ENCODE results near the gene NRSN2. TPM values are rescaled to one million over a fixed set of nuclear protein-coding genes. Genes with fewer than 3 reads are reported as not detected.
"Not testable (repeated sequence)": the region's sequence is repeated elsewhere in the genome, so short reads cannot be mapped to it uniquely, and the experiment has no call there.

Gene NRSN2
- total RNA-seq, 1 experiment from 2014 or later: 24.3 TPM

DNA sequence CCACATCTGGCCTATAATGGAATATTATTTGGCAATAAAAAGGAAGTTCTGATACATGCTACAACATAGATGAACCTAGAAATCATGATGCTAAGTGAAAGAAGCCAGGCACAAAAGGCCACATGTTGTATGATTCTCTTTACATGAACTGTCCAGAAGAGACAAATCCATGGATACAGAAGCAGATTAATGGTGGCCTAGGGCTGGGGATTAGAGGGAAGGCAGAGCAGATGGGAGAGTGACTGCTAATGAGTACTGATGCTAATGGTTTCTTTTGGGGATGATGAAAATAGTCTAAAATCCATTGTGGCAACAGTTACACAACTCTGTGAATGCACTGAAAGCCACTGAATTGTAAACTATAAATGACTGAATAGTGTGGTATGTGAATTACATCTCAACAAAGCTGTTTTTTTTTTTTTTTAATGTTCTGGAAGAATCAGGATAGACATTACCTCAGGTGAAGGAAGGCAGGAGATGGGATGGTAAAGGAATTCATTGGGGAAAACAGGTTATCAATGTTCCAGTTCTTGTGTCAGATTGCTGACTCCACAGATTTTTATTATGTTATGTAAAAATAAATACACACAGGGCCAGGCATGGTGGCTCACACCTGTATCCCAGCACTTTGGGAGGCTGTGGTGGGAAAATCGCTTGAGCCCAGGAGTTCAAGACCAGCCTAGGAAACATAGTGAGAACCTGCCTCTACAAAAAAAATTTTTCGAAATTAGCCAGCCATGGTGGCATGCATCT, 30.4 kb upstream of the NRSN2 start:
- no peaks in the 10 kb centered on the region for H3K9me3 ChIP-seq
- H3K36me3 ChIP-seq: no peaks in the 10 kb centered on the region
- H3K4me3 ChIP-seq: no peak overlapping the region
- no peaks in the 10 kb centered on the region for H3K27me3 ChIP-seq
- DNase-seq: no peak

GRCh38 chr20:324177-325044, 22.5 kb upstream of the NRSN2 start:
- H3K9me3 ChIP-seq: no peaks in the 10 kb centered on the region
- no peaks in the 10 kb centered on the region for H3K27me3 ChIP-seq
- H3K36me3 ChIP-seq: peaks cover 5% of the 10 kb centered on the region
- peak overlapping the region; percentile 57 for H3K4me3 ChIP-seq
- DNase-seq: peak; percentile 91

DNA sequence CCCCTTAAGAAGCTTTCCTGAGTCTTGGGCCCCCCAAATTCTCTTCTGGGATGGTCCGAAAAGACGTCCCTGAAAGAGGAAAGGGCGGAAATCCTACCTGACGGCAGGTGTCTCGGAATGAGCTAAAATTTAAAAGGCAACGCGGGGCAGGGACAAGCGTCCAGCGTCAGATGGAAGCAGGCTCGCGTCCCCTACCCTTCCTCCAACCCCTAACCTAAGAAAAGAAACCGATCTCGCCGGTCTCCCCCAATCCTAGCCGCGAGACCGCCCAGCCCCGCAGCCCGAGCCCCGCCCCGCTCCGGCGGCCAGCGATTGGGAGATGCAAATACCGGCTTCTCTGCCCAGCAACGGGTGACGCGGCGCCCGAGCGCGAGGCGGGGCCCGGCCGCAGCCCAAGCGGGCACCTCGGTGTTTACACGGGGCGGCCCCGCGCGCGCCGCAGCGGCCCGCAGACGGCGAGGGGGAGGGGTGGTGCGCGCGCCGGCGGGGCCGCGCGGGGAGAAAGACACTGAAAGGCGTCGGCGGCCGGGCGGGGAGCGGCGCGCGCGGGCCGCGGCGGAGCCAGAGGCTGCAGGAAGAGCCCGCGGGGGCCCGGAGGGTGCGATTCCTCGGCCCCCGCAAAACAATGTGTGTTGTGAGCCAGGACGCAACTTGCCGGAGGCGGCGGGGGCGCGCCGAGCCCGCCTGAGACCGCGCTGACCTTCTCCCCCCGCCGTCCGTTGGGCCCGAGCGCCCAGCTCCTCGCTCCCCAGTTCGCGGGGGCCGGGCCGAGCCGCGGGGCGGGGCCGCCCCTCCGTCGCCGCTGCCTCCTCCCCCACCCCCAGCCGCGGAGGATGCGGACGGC, 21.6 kb upstream of the NRSN2 start, which contains the start of gene SOX12:
Gene SOX12 (plus strand): TSS at position 508 of the 844 bp plus-strand sequence. CDS start 373 bp downstream, outside the sequence.
- Histone ChIP-seq H3K9me3 (no peaks in the 10 kb centered on the region), H3K4me3 (peak within 1 kb of the TSS; percentile 70), H3K36me3 (peaks cover 6% of the 10 kb centered on the region), H3K27me3 (no peaks in the 10 kb centered on the region)
- peak; percentile 94 for DNase-seq

GRCh38 chr20:325889-326644, 20.8 kb upstream of the NRSN2 start:
- Histone ChIP-seq H3K27me3 (no peaks in the 10 kb centered on the region), H3K36me3 (peaks cover 8% of the 10 kb centered on the region), H3K4me3 (peak overlapping the region; percentile 70), H3K9me3 (no peaks in the 10 kb centered on the region)
- peak; percentile 48 for DNase-seq

DNA sequence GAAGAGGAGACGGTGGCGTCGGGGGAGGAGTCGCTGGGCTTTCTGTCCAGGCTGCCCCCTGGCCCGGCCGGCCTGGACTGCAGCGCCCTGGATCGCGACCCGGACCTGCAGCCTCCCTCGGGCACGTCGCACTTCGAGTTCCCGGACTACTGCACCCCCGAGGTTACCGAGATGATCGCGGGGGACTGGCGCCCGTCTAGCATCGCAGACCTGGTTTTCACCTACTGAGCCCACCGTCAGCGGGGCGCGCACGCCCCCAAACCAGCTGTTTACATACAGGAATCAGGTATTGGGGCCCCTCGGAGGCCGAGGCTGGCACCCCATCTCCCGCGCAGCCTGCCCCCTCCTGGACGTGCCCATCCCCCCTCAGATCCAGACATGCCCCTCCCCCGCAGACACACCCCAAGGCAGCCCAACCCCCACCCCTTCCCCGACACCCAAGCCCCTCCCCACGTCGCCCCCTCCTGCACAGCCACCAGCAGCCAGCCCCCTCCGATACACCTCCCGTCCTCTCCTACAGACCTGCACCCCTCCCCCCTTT, 20.2 kb upstream of the NRSN2 start:
- peak; percentile 46 for DNase-seq
- H3K36me3 ChIP-seq: peaks cover 8% of the 10 kb centered on the region
- H3K9me3 ChIP-seq: no peaks in the 10 kb centered on the region
- peak overlapping the region; percentile 70 for H3K4me3 ChIP-seq
- no peaks in the 10 kb centered on the region for H3K27me3 ChIP-seq

GRCh38 chr20:327186-328026, 19.5 kb upstream of the NRSN2 start:
- peak; percentile 86 for DNase-seq
- Histone ChIP-seq H3K9me3 (no peaks in the 10 kb centered on the region), H3K4me3 (peak overlapping the region; percentile 70), H3K36me3 (peaks cover 8% of the 10 kb centered on the region), H3K27me3 (no peaks in the 10 kb centered on the region)

DNA sequence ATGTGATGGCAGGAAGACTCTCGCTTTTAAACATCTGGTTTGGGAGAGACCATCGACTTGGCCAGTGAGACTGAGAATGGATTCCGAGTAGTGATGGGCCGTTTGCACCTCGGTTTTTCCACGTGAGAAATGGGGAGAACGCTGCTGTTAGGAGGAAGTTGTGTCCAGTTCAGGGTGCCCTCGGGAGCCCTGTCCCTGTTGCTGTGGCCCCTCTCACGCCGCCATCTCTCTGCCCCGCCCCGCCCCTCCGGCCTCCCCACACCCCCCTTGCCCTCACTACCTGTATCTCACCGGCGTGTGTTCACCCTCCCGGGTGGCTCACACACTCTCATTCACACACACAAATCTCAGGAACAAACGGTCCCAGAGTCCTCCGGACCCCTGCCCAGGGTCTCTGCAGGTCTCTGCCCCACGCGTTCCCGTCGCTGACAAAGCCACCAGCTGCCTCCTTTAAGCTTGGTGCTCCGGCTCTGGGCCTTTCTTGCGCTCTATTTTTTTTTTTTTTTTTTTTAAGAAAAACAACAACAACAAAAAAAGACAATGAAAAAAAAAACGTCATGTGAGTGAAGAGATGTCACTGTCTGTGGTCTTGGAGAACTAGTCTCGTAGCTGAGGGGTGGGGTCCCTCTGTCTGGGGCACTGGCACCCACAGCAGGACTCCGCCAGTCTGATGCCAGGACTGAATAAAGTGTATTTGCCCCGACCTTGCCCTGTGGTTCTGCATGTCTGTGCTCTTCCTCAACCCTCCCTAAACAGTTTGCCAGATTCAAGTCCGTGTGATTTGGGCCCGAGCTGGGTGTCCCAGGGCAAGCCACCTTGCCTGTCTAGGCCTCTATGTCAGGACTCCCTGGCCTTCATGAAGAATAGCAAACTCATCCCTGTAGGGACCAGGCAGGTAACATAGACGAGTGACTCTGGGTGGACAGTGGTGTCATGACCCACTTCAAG, 18.6 kb upstream of the NRSN2 start:
- no peak for DNase-seq
- H3K9me3 ChIP-seq: no peaks in the 10 kb centered on the region

GRCh38 chr20:328975-329695, 17.8 kb upstream of the NRSN2 start:
- Histone ChIP-seq H3K36me3 (peaks cover 8% of the 10 kb centered on the region), H3K9me3 (no peaks in the 10 kb centered on the region), H3K27me3 (no peaks in the 10 kb centered on the region), H3K4me3 (no peak overlapping the region)
- DNase-seq: no peak

More for the DNA sequence above, 18.6 kb upstream of the NRSN2 start:
- Histone ChIP-seq H3K36me3 (peaks cover 8% of the 10 kb centered on the region), H3K4me3 (peak overlapping the region; percentile 70), H3K27me3 (no peaks in the 10 kb centered on the region)

- peaks cover 8% of the 10 kb centered on the region for H3K36me3 ChIP-seq
- H3K9me3 ChIP-seq: no peaks in the 10 kb centered on the region
- no peaks in the 10 kb centered on the region for H3K27me3 ChIP-seq
- no peak overlapping the region for H3K4me3 ChIP-seq
- no peak for DNase-seq
These were observed 17.1 kb upstream of the NRSN2 start for GRCh38 chr20:329851-330232.

GRCh38 chr20:330233-331149, 16.4 kb upstream of the NRSN2 start:
- DNase-seq: peak; percentile 44
- no peak overlapping the region for H3K4me3 ChIP-seq
- H3K9me3 ChIP-seq: no peaks in the 10 kb centered on the region
- no peaks in the 10 kb centered on the region for H3K27me3 ChIP-seq
- H3K36me3 ChIP-seq: peaks cover 8% of the 10 kb centered on the region

GRCh38 chr20:334578-334977, 12.3 kb upstream of the NRSN2 start:
- H3K27me3 ChIP-seq: no peaks in the 10 kb centered on the region
- no peak overlapping the region for H3K4me3 ChIP-seq
- no peaks in the 10 kb centered on the region for H3K9me3 ChIP-seq
- DNase-seq: no peak
- H3K36me3 ChIP-seq: peaks cover 2% of the 10 kb centered on the region; the same call in 1 of the 2 replicates

- H3K9me3 ChIP-seq, H3K4me3 ChIP-seq, DNase-seq, H3K36me3 ChIP-seq, H3K27me3 ChIP-seq: not testable (repeated sequence)
These were observed 10.9 kb upstream of the NRSN2 start for GRCh38 chr20:336040-336439.

DNA sequence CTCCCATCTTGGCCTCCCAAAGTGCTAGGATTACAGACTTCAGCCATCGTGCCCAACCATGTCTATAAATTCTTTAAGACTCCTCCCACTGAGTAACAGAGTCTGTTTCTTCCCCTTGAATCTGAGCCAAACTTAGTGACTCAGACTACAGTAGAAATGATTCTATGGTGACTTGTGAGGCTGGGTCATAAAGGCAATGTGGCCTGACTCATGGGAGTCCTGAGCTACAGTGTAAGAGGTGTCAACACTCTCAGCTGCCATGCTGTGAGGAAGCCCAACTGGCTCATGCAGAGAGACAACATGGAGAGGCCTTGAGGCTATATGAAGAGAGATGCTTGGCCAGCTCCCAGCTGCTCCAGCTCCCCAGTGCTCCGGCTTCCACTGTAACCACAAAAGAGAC, 5.2 kb upstream of the NRSN2 start:
- Histone ChIP-seq H3K9me3 (peaks cover 6% of the 10 kb centered on the region), H3K36me3 (no peaks in the 10 kb centered on the region; the same call in 1 of the 2 replicates), H3K4me3 (no peak overlapping the region), H3K27me3 (no peaks in the 10 kb centered on the region)
- DNase-seq: peak; percentile 73

Measured in MG63 (cell line).